ENCODE data around the gene TMC8.
"Not testable (repeated sequence)": the region's sequence is repeated elsewhere in the genome, so short reads cannot be mapped to it uniquely, and the experiment has no call there.

Gene TMC8

GRCh38 chr17:78135858-78136500 is 5.4 kb downstream of the TMC8 start:
- DNase-seq (ENCODE audit: low read depth): no peak

DNA sequence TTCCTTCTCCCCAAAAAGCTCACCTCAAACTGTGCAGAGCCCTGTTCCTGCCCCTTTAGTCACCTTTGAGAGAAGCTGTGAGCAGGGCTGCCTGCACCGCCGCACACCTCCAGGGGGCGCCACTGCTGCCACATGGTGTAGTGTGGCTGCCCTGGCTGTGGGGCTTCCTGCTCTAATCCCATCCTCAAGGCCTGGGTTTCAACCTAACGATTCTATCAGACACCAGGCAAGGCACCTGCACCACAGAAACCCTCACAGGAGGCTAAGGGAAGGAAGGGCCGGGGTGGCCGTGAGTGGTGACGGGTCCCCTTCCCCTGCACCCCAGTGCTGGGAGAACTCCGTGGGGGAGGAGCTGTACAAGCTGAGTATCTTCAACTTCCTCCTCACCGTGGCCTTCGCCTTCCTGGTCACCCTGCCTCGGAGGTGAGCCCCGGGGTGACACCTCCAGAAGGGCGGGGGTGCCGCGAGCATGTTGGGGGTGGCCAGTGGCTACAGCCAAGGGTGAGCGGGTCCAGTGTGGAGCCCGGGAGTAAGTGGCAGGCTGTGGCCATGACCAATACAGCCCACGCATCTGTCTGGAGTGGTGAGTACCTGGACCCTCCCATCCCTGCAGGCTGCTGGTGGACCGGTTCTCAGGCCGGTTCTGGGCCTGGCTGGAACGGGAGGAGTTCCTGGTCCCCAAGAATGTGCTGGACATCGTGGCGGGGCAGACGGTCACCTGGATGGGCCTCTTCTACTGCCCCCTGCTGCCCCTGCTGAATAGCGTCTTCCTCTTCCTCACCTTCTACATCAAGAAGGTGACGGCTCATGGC is 7.0 kb downstream of the TMC8 start:
- DNase-seq (ENCODE audit: low read depth): no peak

DNA sequence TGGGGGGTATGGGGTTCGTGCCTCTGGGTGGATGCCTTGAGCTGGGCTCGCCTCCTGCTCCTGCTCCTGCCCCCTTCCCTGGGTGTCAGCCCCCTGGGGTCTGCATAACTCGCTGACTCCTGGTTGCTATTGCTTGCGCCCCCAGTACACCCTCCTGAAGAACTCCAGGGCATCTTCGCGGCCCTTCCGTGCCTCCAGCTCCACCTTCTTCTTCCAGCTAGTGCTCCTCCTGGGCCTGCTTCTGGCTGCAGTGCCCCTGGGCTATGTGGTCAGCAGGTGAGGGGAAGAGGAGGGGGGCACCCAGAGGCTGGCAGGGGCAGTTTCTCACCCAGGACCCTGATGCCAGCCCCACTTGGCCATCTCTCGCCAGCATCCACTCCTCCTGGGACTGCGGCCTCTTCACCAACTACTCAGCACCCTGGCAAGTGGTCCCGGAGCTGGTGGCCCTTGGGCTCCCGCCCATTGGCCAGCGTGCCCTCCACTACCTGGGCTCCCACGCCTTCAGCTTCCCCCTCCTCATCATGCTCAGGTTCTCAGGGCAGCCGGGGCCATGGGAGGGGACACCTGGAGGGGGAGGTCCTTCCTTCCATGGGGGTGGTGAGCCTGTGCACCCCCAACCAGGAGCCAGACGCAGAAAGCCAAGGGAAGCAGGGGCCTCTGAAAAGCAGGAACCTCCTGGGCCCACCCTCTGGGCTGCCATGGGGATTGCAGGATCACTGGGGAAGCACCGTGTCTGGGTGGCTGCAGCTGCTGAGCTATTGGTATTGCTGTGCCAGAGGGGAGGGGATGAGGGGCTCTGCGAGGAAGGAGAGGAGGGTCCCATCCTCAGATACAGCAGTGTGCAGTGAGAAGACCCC is 7.9 kb downstream of the TMC8 start:
- DNase-seq (ENCODE audit: low read depth): no peak

DNA sequence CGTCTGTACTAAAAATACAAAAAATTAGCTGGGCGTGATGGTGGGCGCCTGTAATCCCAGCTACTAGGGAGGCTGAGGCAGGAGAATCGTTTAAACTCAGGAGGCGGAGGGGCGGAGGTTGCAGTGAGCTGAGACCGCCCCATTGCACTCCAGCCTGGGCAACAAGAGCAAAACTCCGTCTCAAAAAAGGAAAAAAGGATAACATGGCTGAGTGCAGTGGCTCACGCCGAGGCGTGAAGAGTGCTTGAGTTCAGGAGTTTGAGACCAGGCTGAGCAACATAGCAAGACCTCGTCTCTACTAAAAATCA is 9.2 kb downstream of the TMC8 start:
- not testable (repeated sequence) for DNase-seq (ENCODE audit: low read depth)

DNA sequence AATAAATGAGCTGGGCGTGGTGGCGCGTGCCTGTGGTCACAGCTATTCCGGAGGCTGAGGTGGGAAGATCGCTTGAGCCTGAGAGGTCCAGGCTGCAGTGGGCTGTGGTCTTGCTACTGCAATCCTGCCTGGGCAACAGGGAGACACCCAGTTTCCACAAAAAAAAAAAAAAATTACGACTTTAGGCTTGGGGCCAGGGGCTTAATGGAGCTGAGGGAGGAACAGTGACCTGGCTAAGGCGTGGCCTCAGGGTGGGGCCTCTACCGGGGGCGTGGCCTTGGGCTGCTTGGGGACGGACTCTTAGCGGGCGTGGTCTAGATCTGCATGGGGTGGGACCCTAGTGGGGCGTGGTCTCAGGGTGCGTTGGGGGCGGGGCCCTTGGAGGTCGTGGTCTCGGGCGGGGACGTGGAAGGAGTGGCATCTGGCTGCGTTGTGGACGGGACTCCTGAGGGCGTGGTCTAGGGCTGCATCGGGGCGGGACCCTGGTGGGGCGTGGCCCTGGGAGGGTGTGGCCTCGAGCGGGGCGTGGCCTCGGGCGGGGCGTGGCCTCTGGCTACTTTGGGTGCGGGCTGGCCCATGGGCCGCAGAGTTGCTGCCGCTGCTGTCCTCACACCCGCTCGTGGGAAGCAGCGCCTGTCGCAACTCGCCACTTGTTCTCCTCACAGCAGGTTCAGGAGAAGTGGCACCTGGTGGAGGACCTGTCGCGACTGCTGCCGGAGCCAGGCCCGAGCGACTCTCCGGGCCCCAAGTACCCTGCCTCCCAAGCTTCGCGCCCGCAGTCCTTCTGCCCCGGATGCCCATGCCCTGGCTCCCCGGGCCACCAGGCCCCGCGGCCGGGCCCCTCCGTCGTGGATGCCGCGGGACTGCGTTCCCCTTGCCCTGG is 9.8 kb downstream of the TMC8 start:
- peak; percentile 85 for DNase-seq (ENCODE audit: low read depth)

- no peak for DNase-seq (ENCODE audit: low read depth)
Observed at GRCh38 chr17:78141437-78142118, 11.0 kb downstream of the TMC8 start.

GRCh38 chr17:78142119-78142861 is 11.7 kb downstream of the TMC8 start:
- DNase-seq (ENCODE audit: low read depth): no peak

GRCh38 chr17:78143214-78144146 is 12.9 kb downstream of the TMC8 start:
- no peak for DNase-seq (ENCODE audit: low read depth)

GRCh38 chr17:78144147-78144719 is 13.7 kb downstream of the TMC8 start:
- DNase-seq (ENCODE audit: low read depth): no peak

DNA sequence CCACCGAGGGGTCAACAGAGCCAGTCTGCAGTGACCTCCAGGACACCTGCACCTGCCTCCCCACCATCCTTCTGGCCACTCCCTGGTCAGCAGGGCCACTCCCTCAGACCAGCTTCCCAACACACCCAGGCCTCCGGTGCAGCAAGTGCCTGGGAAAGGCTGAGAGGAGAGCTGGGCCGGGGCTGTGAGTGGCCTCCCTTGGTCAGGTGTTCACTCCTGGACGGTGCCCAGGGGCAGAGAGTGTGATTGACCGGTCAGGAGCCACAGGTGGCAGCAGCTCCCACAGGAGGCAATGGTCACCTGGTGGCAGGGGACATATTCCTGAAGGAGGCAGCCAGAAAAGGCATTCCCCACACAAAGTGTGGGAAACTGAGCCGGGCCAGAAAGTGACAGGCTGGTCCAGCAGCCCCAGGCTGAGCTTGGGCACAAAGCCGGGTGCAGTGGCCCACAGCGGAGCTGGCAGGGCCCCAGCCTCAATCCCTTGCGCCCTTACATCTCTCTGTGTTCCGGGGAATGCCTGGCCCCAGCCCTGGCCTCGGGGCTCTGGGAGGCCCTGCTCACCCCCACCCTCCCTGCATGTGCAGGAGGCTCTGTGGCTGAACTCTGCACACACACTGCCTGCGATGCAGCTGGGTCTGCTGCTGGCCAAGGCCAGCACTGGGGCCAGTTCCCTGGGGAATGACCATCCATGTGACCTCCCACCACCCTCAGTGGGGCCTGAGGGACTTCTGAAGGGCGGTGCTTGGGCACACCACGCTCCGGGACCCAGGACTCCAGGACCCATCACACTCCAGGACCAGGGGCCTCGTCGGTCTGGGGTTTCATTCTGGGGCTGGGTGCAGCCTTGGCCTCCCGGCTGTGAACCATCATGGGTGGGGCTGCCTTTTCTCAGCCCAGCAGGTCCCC is 14.4 kb downstream of the TMC8 start:
- DNase-seq (ENCODE audit: low read depth): no peak

- DNase-seq (ENCODE audit: low read depth): no peak
Observed at GRCh38 chr17:78146471-78146869, 15.9 kb downstream of the TMC8 start.

GRCh38 chr17:78146881-78147280 is 16.3 kb downstream of the TMC8 start:
- DNase-seq (ENCODE audit: low read depth): no peak

- no peak for DNase-seq (ENCODE audit: low read depth)
Observed at GRCh38 chr17:78147315-78147998, 16.9 kb downstream of the TMC8 start.

DNA sequence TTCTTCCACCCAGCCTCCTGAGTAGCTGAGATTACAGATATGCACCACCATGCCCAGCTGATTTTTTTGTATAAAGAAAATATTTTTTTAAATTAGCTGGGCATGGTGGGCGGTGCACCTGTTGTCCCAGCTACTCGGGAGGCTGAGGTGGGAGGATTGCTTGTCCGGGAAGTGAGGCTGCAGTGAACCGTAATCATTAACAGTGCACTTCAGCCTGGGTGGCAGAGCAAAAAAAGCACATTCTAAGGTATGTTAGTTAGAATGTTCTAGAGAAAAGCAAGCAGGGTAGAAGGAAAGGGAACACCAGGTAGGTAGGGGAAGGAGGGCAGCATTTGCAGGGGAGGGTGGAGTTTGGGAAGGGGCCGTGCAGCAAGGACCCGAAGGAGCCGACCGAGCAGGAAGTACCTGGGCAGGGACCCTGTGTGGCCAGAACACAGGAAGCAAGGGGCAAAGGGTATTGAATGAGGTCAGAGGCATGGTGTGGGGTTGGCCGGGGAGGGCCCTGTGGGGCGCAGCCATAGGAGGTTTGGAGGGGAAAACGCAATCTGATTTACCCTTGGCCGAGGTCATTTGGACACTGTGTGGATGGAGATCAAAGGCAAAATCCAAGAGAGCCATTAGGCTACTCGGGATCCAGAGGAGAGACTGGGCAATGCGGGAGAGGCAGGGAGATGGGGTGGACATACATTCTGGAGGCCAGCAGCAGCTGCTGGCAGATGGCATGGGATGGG is 17.9 kb downstream of the TMC8 start:
- no peak for DNase-seq (ENCODE audit: low read depth)

GRCh38 chr17:78151514-78152008 is 21.0 kb downstream of the TMC8 start:
- DNase-seq (ENCODE audit: low read depth): no peak

Data from stimulated activated CD8-positive, alpha-beta memory T cell treated with anti-CD3 and anti-CD28 coated beads, Interleukin-15, amount 100 ng/mL, for 24 hours (primary cell).